NOMO-1 treated with dmso at 0.1 percent for 144 hours (cell line): Measurements from ENCODE around the gene CDK2.
"Not testable (repeated sequence)": the region's sequence is repeated elsewhere in the genome, so short reads cannot be mapped to it uniquely, and the experiment has no call there.

Experiments used
- DNase-seq: peaks from one replicate; lab custom pipeline; 2025; ENCODE audit not compliant: unreplicated experiment; lab: John Stamatoyannopoulos, UW

Gene CDK2

GRCh38 chr12:55979069-55979468 is 12.4 kb downstream of the CDK2 start:
- no peak for DNase-seq

- DNase-seq, result not testable (repeated sequence)
Observed at GRCh38 chr12:55981882-55982281, 15.3 kb downstream of the CDK2 start.

DNA sequence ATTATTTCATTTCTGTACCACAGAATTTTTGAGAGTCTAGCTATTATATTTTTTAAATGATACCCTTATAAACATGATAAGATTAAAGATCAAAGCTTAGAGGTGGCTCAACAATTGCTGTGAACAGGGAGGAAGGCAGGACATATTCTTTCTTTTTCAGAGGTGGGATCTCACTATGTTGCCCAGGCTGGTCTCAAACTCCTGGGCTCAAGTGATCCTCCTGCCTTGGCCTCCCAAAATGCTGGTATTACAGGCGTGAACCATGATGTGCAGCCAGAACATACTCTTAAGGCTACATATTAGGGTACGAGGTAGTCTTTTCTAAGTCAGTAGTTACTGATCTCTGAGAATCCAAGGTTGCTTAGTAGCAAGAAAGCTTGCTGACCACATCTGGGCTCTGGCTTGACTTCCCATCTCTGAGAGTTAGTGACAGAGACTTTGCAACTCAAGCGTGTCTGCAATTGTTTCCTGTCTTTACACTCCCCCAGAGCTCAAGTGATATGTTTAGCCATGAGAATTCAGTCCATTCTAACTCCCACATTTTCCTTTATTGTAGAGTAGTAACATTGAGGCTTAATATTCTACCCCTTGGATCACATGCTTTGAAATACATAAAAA is 15.8 kb downstream of the CDK2 start:
- no peak for DNase-seq

DNA sequence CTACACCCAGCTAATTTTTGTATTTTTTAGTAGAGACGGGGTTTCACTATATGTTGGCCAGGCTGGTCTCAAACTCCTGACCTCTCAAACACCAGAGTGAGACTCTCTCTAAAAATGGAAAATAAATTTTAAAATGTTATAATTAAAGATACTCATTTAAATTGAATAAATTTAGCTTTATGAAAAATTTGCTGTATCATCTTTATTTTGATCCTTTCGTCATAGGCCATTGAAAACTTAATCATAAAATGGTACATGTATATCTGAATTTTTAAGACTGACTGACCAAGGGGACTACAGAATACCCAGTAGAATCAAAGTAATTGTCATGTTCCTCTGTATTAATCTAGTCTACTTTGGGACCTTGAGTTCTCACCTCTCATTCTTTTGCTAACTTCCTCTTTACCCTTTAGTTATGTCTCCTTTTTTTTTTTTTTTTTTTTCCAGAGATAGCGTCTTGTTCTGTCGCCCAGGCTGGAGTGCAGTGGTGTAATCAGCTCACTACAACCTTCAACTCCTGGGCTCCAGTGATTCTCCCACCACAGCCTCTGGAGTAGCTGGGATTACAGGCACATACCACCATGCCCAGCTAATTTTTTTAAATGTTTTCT is 16.7 kb downstream of the CDK2 start:
- DNase-seq, result no peak

DNA sequence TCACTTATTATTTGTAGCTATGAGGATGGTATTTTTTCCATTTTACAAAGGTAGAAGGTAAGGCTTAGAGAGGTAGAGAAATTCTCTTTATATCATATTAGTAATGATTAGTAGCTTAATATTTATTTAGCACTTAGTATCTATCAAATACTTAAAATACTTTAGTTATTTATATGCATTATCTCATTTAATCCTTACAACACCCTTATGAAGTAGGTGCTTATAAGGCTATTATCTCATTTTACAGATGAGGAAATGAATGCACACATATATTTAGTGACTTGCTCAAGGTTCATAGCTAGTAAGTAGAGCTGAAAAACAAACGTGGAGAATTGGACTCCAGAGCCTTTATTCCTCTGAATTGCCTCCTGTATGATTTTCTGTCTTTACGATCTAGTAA is 18.2 kb downstream of the CDK2 start:
- no peak for DNase-seq

GRCh38 chr12:55985341-55985740 is 18.7 kb downstream of the CDK2 start:
- DNase-seq, result no peak

DNA sequence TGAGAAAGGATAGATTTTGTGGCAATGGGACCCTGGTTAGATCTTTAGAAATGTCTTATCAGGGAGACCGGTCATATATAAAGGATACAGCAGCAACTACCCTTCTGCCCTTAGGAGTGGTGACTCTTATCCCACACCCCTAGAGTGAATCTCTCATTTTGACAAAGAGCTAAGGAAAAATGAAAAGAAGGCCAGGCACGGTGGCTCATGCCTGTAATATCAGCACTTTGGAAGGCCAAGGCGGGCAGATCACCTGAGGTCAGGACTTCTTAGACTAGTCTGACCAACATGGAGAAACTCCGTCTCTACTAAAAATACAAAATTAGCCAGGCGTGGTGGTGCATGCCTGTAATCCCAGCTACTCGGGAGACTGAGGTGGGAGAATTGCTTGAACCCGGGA is 19.3 kb downstream of the CDK2 start:
- not testable (repeated sequence) for DNase-seq

DNA sequence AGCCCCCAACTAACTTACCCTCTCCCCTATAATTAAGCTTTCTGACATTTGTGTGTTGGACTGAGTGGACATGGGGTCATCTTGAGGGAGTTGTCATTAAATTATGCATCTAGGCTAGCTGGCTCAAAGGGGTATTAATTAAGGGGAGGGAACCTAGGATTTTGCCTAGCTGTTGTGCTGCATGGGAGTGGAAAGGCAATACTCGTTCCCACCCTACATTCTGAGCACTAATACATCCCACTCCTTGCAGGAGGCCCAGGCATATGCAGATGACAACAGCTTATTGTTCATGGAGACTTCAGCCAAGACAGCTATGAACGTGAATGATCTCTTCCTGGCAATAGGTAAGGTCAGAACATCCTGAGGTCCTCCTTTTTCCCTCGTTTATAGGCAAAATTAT is 24.5 kb downstream of the CDK2 start:
- no peak for DNase-seq

- DNase-seq, result no peak
Observed at GRCh38 chr12:55993230-55993853, 26.7 kb downstream of the CDK2 start.

- DNase-seq, result no peak
Observed at GRCh38 chr12:55995366-55995765, 28.7 kb downstream of the CDK2 start.

DNA sequence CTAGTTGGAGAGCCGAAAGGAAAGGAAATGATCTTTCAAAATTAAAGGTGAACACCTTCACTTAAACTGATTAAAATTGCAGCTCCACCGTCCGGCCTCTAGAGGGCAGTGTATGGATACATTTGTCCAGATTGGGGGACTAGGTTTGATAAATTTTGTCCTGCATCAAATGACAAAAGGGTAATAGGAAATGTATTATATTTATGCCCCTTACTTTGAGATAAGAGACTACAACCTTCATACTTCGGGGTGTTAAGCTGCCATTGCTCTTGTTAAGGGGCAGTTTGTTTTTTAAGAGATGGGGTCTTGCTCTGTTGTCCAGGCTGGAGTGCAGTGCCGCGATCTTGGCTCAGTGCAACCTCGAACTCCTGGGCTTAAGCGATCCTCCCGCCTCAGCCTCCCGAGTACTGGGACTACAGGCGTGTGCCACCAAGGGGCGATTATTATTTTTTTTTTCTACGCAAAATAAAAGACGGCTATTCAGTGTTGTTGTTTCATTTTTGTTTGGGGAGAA is 29.6 kb downstream of the CDK2 start:
- DNase-seq, result peak; percentile 21

DNA sequence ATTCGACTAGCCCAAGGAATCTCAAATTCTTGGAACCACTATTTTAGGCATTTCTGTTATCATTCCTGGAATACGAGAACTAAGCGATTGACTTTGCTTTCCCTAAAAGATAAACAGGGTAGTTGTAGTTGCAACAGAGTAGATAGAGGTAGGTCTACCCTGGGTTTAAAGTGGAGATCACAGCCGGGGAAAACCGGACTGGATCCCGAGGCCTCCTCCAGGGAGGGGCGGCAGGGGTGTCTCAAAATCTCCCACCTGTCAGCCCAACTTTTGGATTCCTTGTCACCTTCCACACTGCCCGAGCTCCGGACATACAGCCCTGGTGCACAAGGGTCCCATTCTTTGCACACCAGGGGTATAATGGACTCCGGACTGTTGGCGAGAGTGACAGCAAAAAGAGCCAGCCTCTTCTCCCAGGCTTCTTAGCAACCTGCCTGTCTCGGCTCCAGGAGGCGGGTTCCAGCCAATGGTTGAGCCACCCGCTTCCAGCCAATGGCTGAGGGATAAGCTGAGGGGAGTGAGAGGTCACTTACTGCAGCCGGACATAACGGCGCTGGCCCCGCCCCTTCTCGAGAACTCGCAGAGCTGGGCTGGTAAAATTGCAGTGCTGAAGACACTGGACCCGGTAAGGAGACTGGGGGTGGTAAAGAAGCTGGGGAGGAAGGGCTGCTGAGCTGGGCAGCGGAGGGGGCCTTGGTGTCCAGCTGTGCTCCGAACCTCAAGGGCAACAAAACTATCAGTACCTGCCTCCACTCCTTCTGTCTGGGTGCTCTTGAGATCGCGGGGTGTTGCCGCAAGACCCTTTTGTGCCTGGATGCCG is 30.3 kb downstream of the CDK2 start, which contains the start of gene SUOX:
SUOX (plus strand) TSS at position 562 of the 820 bp plus-strand sequence. CDS start 4,946 bp downstream, outside the sequence.
- peak; percentile 94 for DNase-seq

- DNase-seq, result no peak
Observed at GRCh38 chr12:55997535-55997859, 30.9 kb downstream of the CDK2 start.

GRCh38 chr12:55999522-55999921 is 32.9 kb downstream of the CDK2 start:
- DNase-seq, result not testable (repeated sequence)

DNA sequence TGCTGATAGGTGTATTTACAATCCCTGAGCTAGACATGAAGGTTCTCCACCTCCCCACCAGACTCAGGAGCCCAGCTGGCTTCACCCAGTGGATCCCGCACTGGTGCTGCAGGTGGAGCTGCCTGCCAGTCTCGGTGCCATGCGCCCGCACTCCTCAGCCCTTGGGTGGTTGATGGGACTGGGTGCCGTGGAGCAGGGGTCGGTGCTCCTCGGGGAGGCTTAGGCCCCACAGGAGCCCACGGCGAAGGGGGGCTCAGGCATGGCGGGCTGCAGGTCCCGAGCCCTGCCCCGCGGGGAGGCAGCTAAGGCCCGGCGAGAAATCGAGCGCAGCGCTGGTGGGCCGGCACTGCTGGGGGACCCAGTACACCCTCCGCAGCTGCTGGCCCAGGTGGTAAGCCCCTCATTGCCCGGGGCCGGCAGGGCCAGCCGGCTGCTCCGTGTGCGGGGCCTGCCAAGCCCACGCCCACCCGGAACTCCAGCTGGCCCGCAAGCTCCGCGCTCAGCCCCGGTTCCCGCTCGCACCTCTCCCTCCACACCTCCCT is 33.4 kb downstream of the CDK2 start:
- DNase-seq, result not testable (repeated sequence)

DNA sequence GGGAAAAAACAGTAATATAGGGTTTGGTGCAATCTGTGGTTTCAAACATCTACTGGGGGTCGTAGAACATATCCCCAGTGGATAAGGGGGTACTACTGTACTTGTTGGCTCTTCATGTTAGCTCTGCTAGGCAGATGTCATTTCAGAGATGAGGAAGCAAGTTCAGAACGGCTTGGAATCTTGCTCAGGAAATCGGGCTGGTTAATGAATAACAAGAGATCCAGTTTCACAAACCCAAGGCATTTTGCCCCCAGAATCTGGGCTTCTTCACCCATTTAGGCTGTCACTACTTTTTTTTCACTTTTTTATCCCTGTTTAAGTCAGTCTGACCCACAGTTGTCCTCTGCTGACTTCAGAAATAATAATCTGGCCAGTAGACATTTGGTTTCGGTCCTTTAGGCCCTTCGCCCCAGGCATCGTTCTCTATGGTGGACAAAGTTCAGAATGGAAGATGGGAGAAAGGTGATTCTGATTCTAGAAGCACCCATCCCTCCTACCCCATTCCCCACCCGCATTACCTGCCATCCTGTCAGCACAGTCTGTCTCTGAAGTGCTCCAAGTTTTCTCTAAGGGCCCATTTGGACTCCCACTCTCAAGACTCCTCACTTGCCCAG is 35.0 kb downstream of the CDK2 start:
- DNase-seq, result no peak

- not testable (repeated sequence) for DNase-seq
Observed at GRCh38 chr12:56003376-56003775, 36.7 kb downstream of the CDK2 start.

- no peak for DNase-seq
Observed at GRCh38 chr12:56004211-56004610, 37.6 kb downstream of the CDK2 start.

- no peak for DNase-seq
Observed at GRCh38 chr12:56007564-56008559, 41.2 kb downstream of the CDK2 start.
